ENCODE data around the gene MYH1.

GRCh38 chr17:10512856-10513255 lies 5.5 kb downstream of the MYH1 start:
- TF ChIP-seq, protein P1, sequence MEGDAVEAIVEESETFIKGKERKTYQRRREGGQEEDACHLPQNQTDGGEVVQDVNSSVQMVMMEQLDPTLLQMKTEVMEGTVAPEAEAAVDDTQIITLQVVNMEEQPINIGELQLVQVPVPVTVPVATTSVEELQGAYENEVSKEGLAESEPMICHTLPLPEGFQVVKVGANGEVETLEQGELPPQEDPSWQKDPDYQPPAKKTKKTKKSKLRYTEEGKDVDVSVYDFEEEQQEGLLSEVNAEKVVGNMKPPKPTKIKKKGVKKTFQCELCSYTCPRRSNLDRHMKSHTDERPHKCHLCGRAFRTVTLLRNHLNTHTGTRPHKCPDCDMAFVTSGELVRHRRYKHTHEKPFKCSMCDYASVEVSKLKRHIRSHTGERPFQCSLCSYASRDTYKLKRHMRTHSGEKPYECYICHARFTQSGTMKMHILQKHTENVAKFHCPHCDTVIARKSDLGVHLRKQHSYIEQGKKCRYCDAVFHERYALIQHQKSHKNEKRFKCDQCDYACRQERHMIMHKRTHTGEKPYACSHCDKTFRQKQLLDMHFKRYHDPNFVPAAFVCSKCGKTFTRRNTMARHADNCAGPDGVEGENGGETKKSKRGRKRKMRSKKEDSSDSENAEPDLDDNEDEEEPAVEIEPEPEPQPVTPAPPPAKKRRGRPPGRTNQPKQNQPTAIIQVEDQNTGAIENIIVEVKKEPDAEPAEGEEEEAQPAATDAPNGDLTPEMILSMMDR (IDR thresholded peaks at IDR 0.05; ENCODE audit: insufficient read depth, low read depth, low read length), result no peak
- no peak for TF ChIP-seq EZH2 (IDR thresholded peaks at IDR 0.05; ENCODE audit: insufficient read depth, low read length)

Measured in astrocyte (in vitro differentiated cells and primary cell).